A549 treated with CpdA at 1 μM for 4 hours (cell line): ENCODE data around the gene CALCOCO1. TPM values are rescaled to one million over a fixed set of nuclear protein-coding genes. Genes with fewer than 3 reads are reported as not detected.

Experiments used
- total RNA-seq: library from RNA; stranded (reverse); fragments of 200-300 nt; extraction: Qiagen RNA extraction; gene quantifications from 5 replicates; pipeline ENCODE4 v1.2.3, GENCODE V29; 2022; ENCODE audit warnings: low read depth

The CALCOCO1 gene, protein sequence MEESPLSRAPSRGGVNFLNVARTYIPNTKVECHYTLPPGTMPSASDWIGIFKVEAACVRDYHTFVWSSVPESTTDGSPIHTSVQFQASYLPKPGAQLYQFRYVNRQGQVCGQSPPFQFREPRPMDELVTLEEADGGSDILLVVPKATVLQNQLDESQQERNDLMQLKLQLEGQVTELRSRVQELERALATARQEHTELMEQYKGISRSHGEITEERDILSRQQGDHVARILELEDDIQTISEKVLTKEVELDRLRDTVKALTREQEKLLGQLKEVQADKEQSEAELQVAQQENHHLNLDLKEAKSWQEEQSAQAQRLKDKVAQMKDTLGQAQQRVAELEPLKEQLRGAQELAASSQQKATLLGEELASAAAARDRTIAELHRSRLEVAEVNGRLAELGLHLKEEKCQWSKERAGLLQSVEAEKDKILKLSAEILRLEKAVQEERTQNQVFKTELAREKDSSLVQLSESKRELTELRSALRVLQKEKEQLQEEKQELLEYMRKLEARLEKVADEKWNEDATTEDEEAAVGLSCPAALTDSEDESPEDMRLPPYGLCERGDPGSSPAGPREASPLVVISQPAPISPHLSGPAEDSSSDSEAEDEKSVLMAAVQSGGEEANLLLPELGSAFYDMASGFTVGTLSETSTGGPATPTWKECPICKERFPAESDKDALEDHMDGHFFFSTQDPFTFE
- total RNA-seq = 19.3 to 25.6 TPM (median 21.0 TPM) in 5 replicates

GRCh38 chr12:53727310-53728041 lies at the start of gene CALCOCO1:
CALCOCO1 (minus strand) TSS chr12:53727452; CDS start chr12:53725242, 2,210 bp downstream.

DNA sequence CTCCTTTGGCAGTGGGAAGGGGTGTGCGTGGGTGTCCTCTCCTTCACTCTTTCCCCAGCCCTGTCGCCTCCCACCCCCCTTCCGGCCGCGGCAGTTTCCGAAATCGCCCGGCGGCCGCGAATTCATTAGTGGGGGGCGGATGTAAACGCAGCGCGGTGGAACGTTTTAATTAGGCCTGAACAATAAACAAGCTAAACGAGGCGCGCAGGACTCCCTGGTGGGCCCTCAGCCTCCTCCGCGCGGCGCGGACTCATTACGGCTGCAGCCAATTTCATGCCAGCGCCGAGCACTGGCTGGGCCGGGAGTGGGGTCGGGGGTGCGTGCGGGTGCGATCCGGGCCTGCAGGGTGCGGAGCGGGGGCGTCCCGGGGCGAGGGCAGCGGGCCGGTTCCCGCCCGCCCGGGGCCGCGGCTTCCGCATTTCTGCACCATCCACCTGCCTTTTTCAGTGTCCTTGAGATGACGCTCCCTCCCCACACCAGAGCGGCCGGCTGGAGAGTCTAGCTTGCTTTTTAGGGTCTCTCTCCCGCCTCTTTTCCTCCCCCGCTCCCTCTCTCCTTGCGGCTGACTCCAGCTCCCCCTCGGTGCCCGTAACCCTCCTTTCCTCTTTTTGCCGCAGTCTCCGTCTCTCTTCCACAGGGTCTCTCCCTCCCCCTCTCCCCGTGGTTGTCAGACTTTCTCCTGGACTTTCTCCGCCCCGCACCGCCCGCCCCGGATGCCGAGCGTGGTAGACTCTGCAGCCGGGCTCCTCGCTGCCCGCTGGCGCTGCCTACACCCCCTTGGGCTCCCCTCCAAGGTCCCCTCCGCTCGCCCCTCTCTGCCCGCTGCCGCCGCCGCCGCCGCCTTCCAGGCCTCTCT lies 24.3 kb upstream of the CALCOCO1 start, which contains the start of gene CISTR:
Gene CISTR, minus strand, starts transcription at position 644 of the 856 bp plus-strand sequence.

GRCh38 chr12:53675701-53676607 lies 51.3 kb downstream of the CALCOCO1 start, which contains the start of gene ATP5MC2:
ATP5MC2 (minus strand) TSS chr12:53676083; CDS start chr12:53672614, 3,469 bp downstream.

Other genes starting within 250 kb of the CALCOCO1 start
- 13.0 to 16.5 TPM (median 14.7 TPM) in 5 replicates for gene MAP3K12, start 228.0 kb downstream of the CALCOCO1 start, total RNA-seq
- gene TARBP2, start 226.2 kb downstream of the CALCOCO1 start, total RNA-seq = 47.6 to 65.0 TPM (median 60.5 TPM) in 5 replicates
- gene NPFF, start 220.0 kb downstream of the CALCOCO1 start, total RNA-seq = not detected in 5 replicates
- gene ATF7, start 101.1 kb downstream of the CALCOCO1 start, total RNA-seq = 17.9 to 18.8 TPM (median 18.4 TPM) in 5 replicates
- gene ATP5MC2, start 51.4 kb downstream of the CALCOCO1 start, total RNA-seq = 570 to 734 TPM (median 654 TPM) in 5 replicates
- not detected in 5 replicates for gene CISTR, start 24.5 kb upstream of the CALCOCO1 start, total RNA-seq
- gene HOXC13, start 211.4 kb upstream of the CALCOCO1 start, total RNA-seq = 7.5 to 12.4 TPM (median 8.7 TPM) in 5 replicates
- gene HOXC12, start 227.5 kb upstream of the CALCOCO1 start, total RNA-seq = not detected in 5 replicates
- gene HOXC11, start 245.7 kb upstream of the CALCOCO1 start, total RNA-seq = 0.38 to 0.57 TPM (median 0.44 TPM) in 5 replicates
- gene HOTAIR, start 247.5 kb upstream of the CALCOCO1 start, total RNA-seq = 0.16 to 0.24 TPM (median 0.18 TPM) in 3 of 5 replicates, not detected in the others